Fibroblast of lung (primary cell): ENCODE results near the gene SFRP5. TPM values are rescaled to one million over a fixed set of nuclear protein-coding genes. Genes with fewer than 3 reads are reported as not detected.

Experiments
- DNase-seq, 2 donors: peaks; one replicate each; pipeline versions ENCODE4 v3.0.0 to v3.0.0-alpha.2; 2010; ENCODE audit warnings: low read depth in 2 of 2
- H2AFZ ChIP-seq: 2 replicates; pipeline ENCODE4 v1.5.1; 2012; ENCODE audit warnings: low read length, control low read depth, inconsistent platforms
- H3K27ac ChIP-seq: 2 replicates; pipeline ENCODE4 v1.5.1; 2011; ENCODE audit warnings: low read length, control low read depth; ENCODE audit not compliant: insufficient read depth
- H3K27me3 ChIP-seq: 2 replicates; pipeline ENCODE4 v1.5.1; 2011; ENCODE audit warnings: mild to moderate bottlenecking, low read length; ENCODE audit not compliant: control insufficient read depth, insufficient read depth
- H3K36me3 ChIP-seq: 2 replicates; pipeline ENCODE4 v1.5.1; 2011; ENCODE audit warnings: low read length; ENCODE audit not compliant: control insufficient read depth, insufficient read depth
- H3K4me1 ChIP-seq: 2 replicates; pipeline ENCODE4 v1.5.1; 2011; ENCODE audit warnings: low read length; ENCODE audit not compliant: control insufficient read depth, insufficient read depth; ENCODE audit errors: extremely low read depth
- H3K4me2 ChIP-seq: 2 replicates; pipeline ENCODE4 v1.5.1; 2011; ENCODE audit warnings: low read length, control low read depth; ENCODE audit not compliant: insufficient read depth; ENCODE audit errors: extremely low read depth
- H3K4me3 ChIP-seq, 4 experiments: fragments of 200-600 bp in 1 of 4; sonication (generic) in 1 of 4; replicated peaks in 1 of 4; 2 replicates each; pipeline ENCODE4 v1.5.1; 2011 to 2016; ENCODE audit warnings: low read length in 4 of 4, low read depth in 3 of 4, mild to moderate bottlenecking in 3 of 4, control low read depth in 2 of 4, inconsistent platforms in 1 of 4, mixed read lengths in 1 of 4; ENCODE audit not compliant: insufficient read depth in 1 of 4; ENCODE audit errors: control extremely low read depth in 1 of 4
- H3K79me2 ChIP-seq: 2 replicates; pipeline ENCODE4 v1.5.1; 2012; ENCODE audit warnings: mild to moderate bottlenecking, low read length, inconsistent platforms; ENCODE audit not compliant: control insufficient read depth, insufficient read depth
- H3K9ac ChIP-seq: 2 replicates; pipeline ENCODE4 v1.5.1; 2011; ENCODE audit warnings: mild to moderate bottlenecking, low read length, control low read depth; ENCODE audit not compliant: insufficient read depth
- H3K9me3 ChIP-seq: 2 replicates; pipeline ENCODE4 v1.5.1; 2012; ENCODE audit warnings: low read depth, low read length; ENCODE audit not compliant: control insufficient read depth, insufficient read depth
- H4K20me1 ChIP-seq: 2 replicates; pipeline ENCODE4 v1.5.1; 2011; ENCODE audit warnings: low read length; ENCODE audit not compliant: control insufficient read depth, insufficient read depth; ENCODE audit errors: extremely low read depth
- CTCF ChIP-seq, 2 donors: IDR thresholded peaks in 1 of 2; conservative IDR thresholded peaks in 1 of 2; 1 replicate in 1 of 2; 2 replicates in 1 of 2; pipeline ENCODE4 v1.5.1; 2011 to 2012; ENCODE audit warnings: low read length in 2 of 2, control low read depth in 1 of 2, inconsistent platforms in 1 of 2, low read depth in 1 of 2, mild to moderate bottlenecking in 1 of 2
- EZH2 ChIP-seq: IDR thresholded peaks from 2 replicates; pipeline ENCODE4 v1.5.1; 2012; ENCODE audit warnings: low read length, control low read depth, mild to moderate bottlenecking; ENCODE audit errors: missing control alignments
- polyA plus RNA-seq, 2 donors: library from polyadenylated mRNA; depleted of rRNA in 1 of 2; stranded (reverse) in 1 of 2; unstranded in 1 of 2; fragments of >200 nt; gene quantifications; 2 replicates each; pipeline ENCODE4 v1.2.1, GENCODE V29; 2011 to 2012; ENCODE audit warnings: missing spikeins in 1 of 2
- total RNA-seq: library from RNA; depleted of rRNA; stranded (reverse); fragments of >200 nt; gene quantifications from 2 replicates; pipeline ENCODE4 v1.2.1, GENCODE V29; 2014

The SFRP5 gene
- total and polyA plus RNA-seq, 2 donors (not counting 1 experiment from before 2014, with no cell fraction given): not detected

DNA sequence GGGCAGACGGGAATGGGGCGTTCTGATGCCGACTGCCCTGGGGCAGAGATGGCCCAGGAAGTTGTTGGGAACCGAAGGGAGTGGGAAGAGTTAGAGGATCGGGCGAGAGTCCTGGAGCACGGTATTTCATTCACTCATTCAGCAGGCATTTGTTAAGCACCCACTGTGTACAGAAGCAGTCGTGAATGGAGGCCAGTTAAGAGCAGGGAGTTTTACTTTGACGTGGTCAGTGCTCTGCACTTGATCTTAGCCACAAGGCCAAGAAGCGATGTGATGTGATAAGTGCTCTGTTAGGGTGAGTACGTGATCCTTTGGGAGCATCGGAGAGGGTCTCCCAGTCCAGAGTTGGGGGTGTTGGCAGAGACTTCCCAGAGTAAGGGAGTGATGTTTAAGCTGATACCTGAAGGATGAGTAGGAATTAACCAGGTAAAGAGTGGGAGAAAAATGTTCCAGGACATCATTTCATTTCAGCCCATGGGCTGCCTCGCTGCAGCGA, 34.0 kb downstream of the SFRP5 start:
- Histone ChIP-seq H3K4me2 (peak overlapping the region; percentile 93), H3K27me3 (no peaks in the 10 kb centered on the region), H3K79me2 (peaks cover 27% of the 10 kb centered on the region), H3K9ac (peak overlapping the region; percentile 92), H3K27ac (peak overlapping the region; percentile 95), H3K4me1 (peaks cover 2% of the 10 kb centered on the region), H3K36me3 (peaks cover under 1% of the 10 kb centered on the region), H3K9me3 (no peaks in the 10 kb centered on the region), H2AFZ (no peak overlapping the region), H3K4me3 (peak overlapping the region; percentile 68 to 100 (median 80)), H4K20me1 (no peaks in the 10 kb centered on the region)
- TF ChIP-seq CTCF (conservative IDR thresholded peaks at IDR 0.05 in 1 of 2, IDR thresholded peaks at IDR 0.05 in 1 of 2; ENCODE audit: low read depth in 1 of 2, low read length in 2 of 2) (no peak), EZH2 (no peak)
- peak in 1 of 2 donors; percentile 47 for DNase-seq

DNA sequence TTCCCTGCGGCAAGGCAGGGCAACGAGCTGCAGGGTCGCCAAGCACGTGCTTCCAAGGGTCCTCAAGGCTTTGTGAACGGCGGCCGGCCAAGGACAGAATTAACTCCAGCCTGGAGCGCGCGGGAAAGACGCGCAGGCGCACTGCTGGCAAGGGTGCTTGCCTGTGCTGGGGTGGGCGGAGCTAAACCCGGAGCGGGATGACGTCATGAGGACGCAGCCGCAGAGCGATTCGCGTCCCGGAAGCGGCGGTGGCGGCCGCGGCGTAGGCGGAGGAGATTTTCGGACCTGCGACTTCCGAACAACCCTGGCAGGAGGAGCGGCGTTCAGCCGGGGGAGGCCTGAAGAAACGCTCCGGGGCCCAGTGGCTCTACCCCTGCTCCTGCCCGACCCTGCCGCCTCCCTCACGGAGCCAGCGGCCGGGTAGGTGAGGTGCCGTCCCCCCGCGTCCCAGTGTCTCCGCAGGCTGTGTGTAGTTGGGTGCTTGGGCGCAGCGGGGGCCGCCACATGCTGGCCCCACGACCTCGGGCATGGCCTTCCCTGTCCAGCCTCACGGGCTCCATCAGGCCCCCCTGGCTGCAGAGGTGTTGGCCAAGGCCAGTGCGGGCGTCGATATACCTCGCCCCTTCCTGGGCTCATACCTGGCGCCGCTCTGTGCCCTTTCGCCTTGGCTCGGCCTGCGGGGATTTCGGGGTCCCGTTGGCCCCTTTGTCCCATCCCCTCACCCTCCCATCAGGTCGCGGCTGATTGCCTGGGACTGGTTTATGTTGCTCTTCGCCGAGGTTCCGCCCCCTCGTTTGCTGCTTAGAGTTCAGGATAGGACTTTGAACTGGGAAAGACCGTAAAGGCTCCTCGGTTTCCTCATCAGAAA, 34.7 kb downstream of the SFRP5 start, which contains the start of gene ZFYVE27:
TSS of gene ZFYVE27 (plus strand) at position 227 of the 868 bp plus-strand sequence. CDS start 1,350 bp downstream, outside the sequence.
- H3K4me1 ChIP-seq: peaks cover 2% of the 10 kb centered on the region
- H3K36me3 ChIP-seq: no peaks in the 10 kb centered on the region
- no peaks in the 10 kb centered on the region for H4K20me1 ChIP-seq
- H3K27me3 ChIP-seq: no peaks in the 10 kb centered on the region
- H3K4me3 ChIP-seq: peak within 1 kb of the TSS; percentile 68 to 100 (median 80)
- no peaks in the 10 kb centered on the region for H3K9me3 ChIP-seq
- H3K79me2 ChIP-seq: peaks cover 26% of the 10 kb centered on the region
- H3K4me2 ChIP-seq: peak within 1 kb of the TSS; percentile 93
- peak within 1 kb of the TSS; percentile 68 for H2AFZ ChIP-seq
- peak; percentile 90 to 95 for DNase-seq
- H3K9ac ChIP-seq: peak within 1 kb of the TSS; percentile 92
- no peak for TF ChIP-seq EZH2
- no peak for TF ChIP-seq CTCF (conservative IDR thresholded peaks at IDR 0.05 in 1 of 2, IDR thresholded peaks at IDR 0.05 in 1 of 2; ENCODE audit: low read depth in 1 of 2, low read length in 2 of 2)
- peak within 1 kb of the TSS; percentile 95 for H3K27ac ChIP-seq

DNA sequence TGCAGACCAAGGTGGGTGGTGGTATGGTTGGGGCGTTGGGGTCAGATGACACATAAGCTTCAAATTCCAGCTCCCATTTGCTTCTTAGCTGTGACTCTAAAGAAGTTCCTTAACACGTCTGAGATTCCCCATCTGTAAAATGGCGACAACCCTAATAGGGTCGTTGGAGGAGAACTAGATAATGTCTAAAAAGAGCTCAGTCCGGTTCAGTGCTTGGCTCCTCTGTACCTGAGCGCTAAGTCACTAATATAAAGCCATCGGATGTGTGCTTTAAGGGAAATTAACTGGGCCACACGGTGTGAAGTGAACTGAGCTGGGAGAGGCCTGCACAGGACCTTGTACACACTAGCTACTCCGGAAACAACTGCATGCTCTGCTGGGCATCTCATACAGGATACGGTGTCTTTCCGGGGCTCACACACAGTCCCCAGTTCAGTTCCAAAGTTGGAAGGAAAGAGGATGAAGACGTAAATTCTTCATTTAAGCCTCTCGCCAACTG, 35.3 kb downstream of the SFRP5 start:
- H3K36me3 ChIP-seq: no peaks in the 10 kb centered on the region
- DNase-seq: no peak
- H3K27me3 ChIP-seq: no peaks in the 10 kb centered on the region
- H4K20me1 ChIP-seq: no peaks in the 10 kb centered on the region
- peak overlapping the region; percentile 95 for H3K27ac ChIP-seq
- peaks cover 25% of the 10 kb centered on the region for H3K79me2 ChIP-seq
- H3K4me1 ChIP-seq: peaks cover 4% of the 10 kb centered on the region
- H3K9ac ChIP-seq: no peak overlapping the region
- no peak for TF ChIP-seq CTCF (conservative IDR thresholded peaks at IDR 0.05 in 1 of 2, IDR thresholded peaks at IDR 0.05 in 1 of 2; ENCODE audit: low read depth in 1 of 2, low read length in 2 of 2)
- no peak for TF ChIP-seq EZH2
- H3K4me3 ChIP-seq: peak overlapping the region in 1 of 4 experiments; percentile 100
- no peaks in the 10 kb centered on the region for H3K9me3 ChIP-seq
- H2AFZ ChIP-seq: peak overlapping the region; percentile 58
- no peak overlapping the region for H3K4me2 ChIP-seq
